Skeletal muscle tissue (tissue), 4 donors: Measurements from ENCODE around the gene SP100. TPM values are rescaled to one million over a fixed set of nuclear protein-coding genes. Genes with fewer than 3 reads are reported as not detected.

Source experiments
- H3K27ac ChIP-seq: one replicate; pipeline ENCODE4 v1.7.0; 2013; ENCODE audit warnings: mild to moderate bottlenecking, low read depth, low read length, inconsistent platforms
- H3K27me3 ChIP-seq, 3 donors: one replicate each; pipeline ENCODE4 v1.7.0; 2013; ENCODE audit warnings: low read length in 3 of 3; ENCODE audit not compliant: control insufficient read depth in 3 of 3, insufficient read depth in 3 of 3
- H3K36me3 ChIP-seq, 3 donors: one replicate each; pipeline ENCODE4 v1.7.0; 2013; ENCODE audit warnings: low read length in 3 of 3; ENCODE audit not compliant: control insufficient read depth in 3 of 3, insufficient read depth in 3 of 3
- H3K4me1 ChIP-seq, 3 donors: one replicate each; pipeline ENCODE4 v1.7.0; 2013; ENCODE audit warnings: low read length in 3 of 3, mild to moderate bottlenecking in 3 of 3; ENCODE audit not compliant: control insufficient read depth in 3 of 3, insufficient read depth in 3 of 3
- H3K4me3 ChIP-seq, 3 donors: one replicate each; pipeline ENCODE4 v1.7.0; 2013; ENCODE audit warnings: low read length in 3 of 3
- H3K9ac ChIP-seq, 3 donors: one replicate each; pipeline ENCODE4 v1.7.0; 2013; ENCODE audit warnings: low read length in 3 of 3, mild to moderate bottlenecking in 3 of 3, moderate library complexity in 2 of 3, low read depth in 1 of 3
- H3K9me3 ChIP-seq, 3 donors: one replicate each; pipeline ENCODE4 v1.7.0; 2013; ENCODE audit warnings: low read length in 3 of 3; ENCODE audit not compliant: control insufficient read depth in 3 of 3
- total RNA-seq: library from RNA; depleted of rRNA; stranded (reverse); fragments of >200 nt; gene quantifications from one replicate; pipeline ENCODE4 v1.2.3, GENCODE V29; 2014
- donor health status: Osteomylitis.

The SP100 gene
- total RNA-seq, 1 donor from 2014 or later = 24.0 TPM

DNA sequence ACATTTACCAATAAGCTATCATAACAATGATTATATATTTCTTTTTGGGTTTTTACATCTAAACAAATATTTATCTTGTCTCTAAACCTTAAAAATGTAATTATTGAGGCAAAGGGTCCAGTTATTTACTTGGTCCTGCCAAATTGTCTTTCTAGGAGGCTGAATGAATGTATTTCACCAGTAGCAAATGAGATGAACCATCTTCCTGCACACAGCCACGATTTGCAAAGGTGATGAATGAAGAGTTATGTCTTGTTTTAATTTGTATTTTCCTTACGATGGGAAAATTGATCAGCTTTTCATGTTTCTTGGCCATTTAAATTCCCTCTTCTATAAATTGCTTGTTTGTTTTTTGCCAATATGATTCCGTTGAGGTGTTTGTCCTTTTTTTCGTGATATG is 1.4 kb downstream of the SP100 start:
- no peak overlapping the region for H3K9ac ChIP-seq
- H3K27me3 ChIP-seq = no peaks in the 10 kb centered on the region
- H3K27ac ChIP-seq = no peak overlapping the region
- H3K4me1 ChIP-seq = peaks cover 11 to 15% (median 14%) of the 10 kb centered on the region in 3 donors
- H3K9me3 ChIP-seq = no peaks in the 10 kb centered on the region
- H3K36me3 ChIP-seq = no peaks in the 10 kb centered on the region
- peak overlapping the region; percentile 2 to 81 (median 23) for H3K4me3 ChIP-seq

GRCh38 chr2:230418341-230419016 is 2.5 kb downstream of the SP100 start:
- H3K4me3 ChIP-seq = peak overlapping the region in 2 of 3 donors; percentile 22 to 33
- H3K27ac ChIP-seq = peak overlapping the region; percentile 32
- peak overlapping the region in 2 of 3 donors; percentile 7 to 41 for H3K9ac ChIP-seq
- H3K36me3 ChIP-seq = no peaks in the 10 kb centered on the region
- no peaks in the 10 kb centered on the region for H3K9me3 ChIP-seq
- no peaks in the 10 kb centered on the region for H3K27me3 ChIP-seq
- H3K4me1 ChIP-seq = peaks cover 9 to 13% (median 10%) of the 10 kb centered on the region in 3 donors

GRCh38 chr2:230419181-230419580 is 3.2 kb downstream of the SP100 start:
- H3K36me3 ChIP-seq = no peaks in the 10 kb centered on the region
- no peak overlapping the region for H3K4me3 ChIP-seq
- H3K9me3 ChIP-seq = no peaks in the 10 kb centered on the region
- no peak overlapping the region for H3K9ac ChIP-seq
- no peak overlapping the region for H3K27ac ChIP-seq
- no peaks in the 10 kb centered on the region for H3K27me3 ChIP-seq
- H3K4me1 ChIP-seq = peaks cover 9 to 15% (median 14%) of the 10 kb centered on the region in 3 donors

DNA sequence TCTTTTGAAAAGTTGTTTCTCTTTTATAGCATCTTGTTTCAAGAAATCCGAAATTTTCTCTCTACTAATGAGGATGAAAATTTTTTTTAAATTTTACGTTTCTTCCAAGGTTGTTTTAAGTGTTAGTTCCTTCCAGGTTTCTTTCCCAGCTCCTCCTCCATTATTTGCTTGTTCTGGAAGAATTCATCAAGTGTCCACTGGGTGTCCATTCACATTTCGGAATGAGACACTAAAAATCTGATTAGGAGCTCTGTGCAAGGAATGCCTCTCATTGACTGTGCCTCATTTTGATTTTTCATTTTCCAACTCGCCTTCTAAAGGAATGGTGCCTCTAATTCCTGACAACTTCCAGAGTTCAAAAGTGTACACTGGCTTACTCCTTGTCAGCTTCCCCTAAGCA is 6.1 kb downstream of the SP100 start:
- H3K9ac ChIP-seq = no peak overlapping the region
- no peak overlapping the region for H3K4me3 ChIP-seq
- H3K36me3 ChIP-seq = no peaks in the 10 kb centered on the region
- no peak overlapping the region for H3K27ac ChIP-seq
- H3K27me3 ChIP-seq = no peaks in the 10 kb centered on the region
- no peaks in the 10 kb centered on the region for H3K9me3 ChIP-seq
- H3K4me1 ChIP-seq = peaks cover 2 to 8% (median 8%) of the 10 kb centered on the region in 3 donors

GRCh38 chr2:230423851-230424458 is 8.0 kb downstream of the SP100 start:
- Histone ChIP-seq H3K27ac (no peak overlapping the region), H3K36me3 (no peaks in the 10 kb centered on the region), H3K4me1 (peaks cover 0 to 8% (median 6%) of the 10 kb centered on the region in 3 donors), H3K4me3 (no peak overlapping the region), H3K27me3 (no peaks in the 10 kb centered on the region), H3K9ac (no peak overlapping the region), H3K9me3 (no peaks in the 10 kb centered on the region)

DNA sequence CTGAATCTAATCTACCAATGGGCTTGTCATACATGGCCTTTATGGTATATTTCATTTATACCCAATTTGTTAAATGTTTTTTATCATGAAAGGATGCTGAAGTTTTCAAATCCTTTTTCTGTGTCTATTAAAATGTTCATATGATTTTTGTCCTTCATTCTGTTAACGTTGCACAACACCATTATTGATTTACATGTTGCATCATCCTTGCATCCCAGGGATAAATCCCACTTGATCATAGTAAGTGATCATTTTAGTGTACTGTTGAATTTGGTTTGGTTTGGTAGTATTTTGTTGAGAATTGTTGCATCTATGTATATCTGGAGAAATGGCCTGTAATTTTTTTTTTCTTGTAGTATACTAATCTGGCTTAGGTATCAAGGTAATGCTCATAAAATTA is 9.4 kb downstream of the SP100 start:
- Histone ChIP-seq H3K9me3 (peaks cover 0 to 3% (median 0%) of the 10 kb centered on the region in 3 donors), H3K4me1 (peaks cover 0 to 6% (median 2%) of the 10 kb centered on the region in 3 donors), H3K27ac (no peak overlapping the region), H3K36me3 (peaks cover 0 to 3% (median 0%) of the 10 kb centered on the region in 3 donors), H3K4me3 (no peak overlapping the region), H3K27me3 (no peaks in the 10 kb centered on the region), H3K9ac (no peak overlapping the region)

GRCh38 chr2:230429513-230429912 is 13.5 kb downstream of the SP100 start:
- H3K36me3 ChIP-seq = peaks cover 0 to 10% (median 0%) of the 10 kb centered on the region in 3 donors
- H3K4me1 ChIP-seq = peaks cover 0 to 10% (median 9%) of the 10 kb centered on the region in 3 donors

GRCh38 chr2:230430957-230431910 is 15.2 kb downstream of the SP100 start:
- H3K4me1 ChIP-seq = peaks cover 0 to 10% (median 9%) of the 10 kb centered on the region in 3 donors
- peaks cover 0 to 10% (median 4%) of the 10 kb centered on the region in 3 donors for H3K36me3 ChIP-seq
- peaks cover 0 to 3% (median 0%) of the 10 kb centered on the region in 3 donors for H3K9me3 ChIP-seq
- H3K9ac ChIP-seq = no peak overlapping the region
- H3K27me3 ChIP-seq = no peaks in the 10 kb centered on the region
- H3K4me3 ChIP-seq = no peak overlapping the region
- H3K27ac ChIP-seq = no peak overlapping the region

More at GRCh38 chr2:230429513-230429912, 13.5 kb downstream of the SP100 start:
- no peak overlapping the region for H3K9ac ChIP-seq
- H3K27me3 ChIP-seq = no peaks in the 10 kb centered on the region
- H3K27ac ChIP-seq = no peak overlapping the region
- H3K9me3 ChIP-seq = peaks cover 0 to 3% (median 0%) of the 10 kb centered on the region in 3 donors
- no peak overlapping the region for H3K4me3 ChIP-seq

DNA sequence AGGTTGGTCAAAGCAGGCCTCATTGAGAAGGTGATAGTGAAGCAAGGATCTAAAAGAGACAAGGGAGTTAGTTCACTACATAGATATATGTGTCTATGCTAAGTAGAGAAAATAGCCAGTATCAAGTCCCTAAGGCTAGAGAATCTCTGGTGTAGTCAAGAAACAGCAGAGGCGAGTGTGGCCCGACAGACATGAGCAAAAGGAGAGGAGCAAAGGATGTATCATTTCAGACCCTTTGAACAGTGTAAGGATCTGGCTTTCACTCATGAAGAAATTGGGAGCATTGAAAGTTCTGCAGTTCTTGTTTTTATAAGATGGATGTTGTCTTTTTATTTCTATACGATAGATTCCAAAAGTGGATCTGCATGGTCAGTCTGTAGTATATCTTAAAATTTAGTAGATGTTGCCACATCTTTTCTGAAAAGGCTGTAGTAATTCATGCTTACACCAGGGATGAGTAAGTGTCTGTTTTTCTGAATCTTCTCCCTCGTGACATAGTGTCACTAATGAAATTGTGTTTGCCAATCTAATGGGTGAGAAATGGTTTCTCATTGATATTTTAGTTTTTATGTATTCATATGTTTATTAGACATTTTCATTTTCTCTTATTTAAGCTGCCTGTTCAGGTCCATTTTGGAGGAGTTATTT is 18.8 kb downstream of the SP100 start:
- H3K27ac ChIP-seq = no peak overlapping the region
- H3K27me3 ChIP-seq = no peaks in the 10 kb centered on the region
- H3K9me3 ChIP-seq = peaks cover 0 to 5% (median 0%) of the 10 kb centered on the region in 3 donors
- H3K4me1 ChIP-seq = peaks cover 0 to 10% (median 9%) of the 10 kb centered on the region in 3 donors
- H3K9ac ChIP-seq = no peak overlapping the region
- H3K36me3 ChIP-seq = peaks cover 0 to 10% (median 4%) of the 10 kb centered on the region in 3 donors
- H3K4me3 ChIP-seq = no peak overlapping the region
